Hepatocyte (in vitro differentiated cells): Measurements from ENCODE around the gene ING1.

ENCODE experiments used
- CTCF ChIP-seq: fragments of 200-600 bp; sonication (generic); IDR thresholded peaks from 2 replicates; pipeline ENCODE4 v1.5.1; 2016; ENCODE audit warnings: antibody characterized with exemption, mild to moderate bottlenecking; ENCODE audit not compliant: poor library complexity
- EZH2 ChIP-seq: fragments of 200-600 bp; sonication (generic); IDR thresholded peaks from 2 replicates; pipeline ENCODE4 v1.6.1; 2016; ENCODE audit warnings: antibody characterized with exemption, mild to moderate bottlenecking, borderline replicate concordance
- EZH2phosphoT487 ChIP-seq: fragments of 200-600 bp; sonication (generic); IDR thresholded peaks from one replicate; pipeline ENCODE4 v1.6.1; 2018; ENCODE audit warnings: antibody characterized with exemption, mild to moderate bottlenecking, low read depth, moderate library complexity; ENCODE audit not compliant: unreplicated experiment, severe bottlenecking

GRCh38 chr13:110685305-110686020 is 28.0 kb upstream of the ING1 start:
- no peak for TF ChIP-seq CTCF
- no peak for TF ChIP-seq EZH2
- no peak for TF ChIP-seq EZH2phosphoT487
